ENCODE measurements around the gene TNFRSF18. TPM values are rescaled to one million over a fixed set of nuclear protein-coding genes. Genes with fewer than 3 reads are reported as not detected.
A peak's percentile ranks its signal among the peaks of the same experiment; 100 is the strongest.

TNFRSF18 gene
- total RNA-seq, 3 donors from 2014 or later = 1.6 to 2.2 (median 2.2) TPM

DNA sequence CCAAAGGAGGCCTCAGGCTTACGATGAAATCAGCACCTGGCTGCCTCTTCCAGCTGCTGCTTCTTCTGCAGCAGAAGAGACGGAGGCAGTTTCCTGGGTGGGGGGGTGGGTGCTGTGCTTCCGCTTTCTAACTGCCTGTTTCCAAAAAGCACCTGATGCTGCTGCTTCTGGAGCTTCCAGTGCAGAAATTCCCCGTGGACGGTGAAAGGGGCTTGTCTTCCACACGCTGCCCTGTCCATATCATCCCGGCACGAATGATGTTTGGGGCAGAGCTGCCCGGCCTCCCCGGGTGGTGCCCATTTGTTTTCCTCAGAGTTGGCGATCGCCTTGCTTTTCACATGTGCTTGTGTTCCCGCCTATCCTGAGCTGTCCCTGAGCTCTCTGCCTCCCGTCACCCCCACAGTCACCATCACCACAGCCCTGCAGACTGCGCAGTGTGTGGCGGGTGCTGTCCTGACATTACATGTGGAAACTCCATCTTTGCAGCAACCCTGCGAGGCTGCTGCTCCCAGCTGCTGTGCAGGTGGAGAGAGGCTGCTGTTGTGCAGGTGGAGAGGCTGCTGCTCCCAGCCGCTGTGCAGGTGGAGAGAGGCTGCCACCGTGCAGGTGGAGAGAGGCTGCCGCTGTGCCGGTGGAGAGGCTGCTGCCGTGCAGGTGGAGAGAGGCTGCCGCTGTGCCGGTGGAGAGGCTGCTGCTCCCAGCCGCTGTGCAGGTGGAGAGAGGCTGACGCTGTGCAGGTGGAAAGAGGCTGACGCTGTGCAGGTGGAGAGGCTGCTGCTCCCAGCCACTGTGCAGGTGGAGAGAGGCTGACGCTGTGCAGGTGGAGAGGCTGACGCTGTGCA is 30.9 kb downstream of the TNFRSF18 start:
- Histone ChIP-seq H3K36me3 (ENCODE audit: low read depth) (no peaks in the 10 kb centered on the region), H3K4me3 (no peak overlapping the region), H3K9me3 (no peaks in the 10 kb centered on the region), H3K4me1 (ENCODE audit: low read depth) (no peaks in the 10 kb centered on the region)
- TF ChIP-seq, protein P1, sequence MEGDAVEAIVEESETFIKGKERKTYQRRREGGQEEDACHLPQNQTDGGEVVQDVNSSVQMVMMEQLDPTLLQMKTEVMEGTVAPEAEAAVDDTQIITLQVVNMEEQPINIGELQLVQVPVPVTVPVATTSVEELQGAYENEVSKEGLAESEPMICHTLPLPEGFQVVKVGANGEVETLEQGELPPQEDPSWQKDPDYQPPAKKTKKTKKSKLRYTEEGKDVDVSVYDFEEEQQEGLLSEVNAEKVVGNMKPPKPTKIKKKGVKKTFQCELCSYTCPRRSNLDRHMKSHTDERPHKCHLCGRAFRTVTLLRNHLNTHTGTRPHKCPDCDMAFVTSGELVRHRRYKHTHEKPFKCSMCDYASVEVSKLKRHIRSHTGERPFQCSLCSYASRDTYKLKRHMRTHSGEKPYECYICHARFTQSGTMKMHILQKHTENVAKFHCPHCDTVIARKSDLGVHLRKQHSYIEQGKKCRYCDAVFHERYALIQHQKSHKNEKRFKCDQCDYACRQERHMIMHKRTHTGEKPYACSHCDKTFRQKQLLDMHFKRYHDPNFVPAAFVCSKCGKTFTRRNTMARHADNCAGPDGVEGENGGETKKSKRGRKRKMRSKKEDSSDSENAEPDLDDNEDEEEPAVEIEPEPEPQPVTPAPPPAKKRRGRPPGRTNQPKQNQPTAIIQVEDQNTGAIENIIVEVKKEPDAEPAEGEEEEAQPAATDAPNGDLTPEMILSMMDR (IDR thresholded peaks at IDR 0.05) = no peak
- DNase-seq = peak in 2 of 3 donors; percentile 26 to 36
- intact Hi-C loops (cut with DNase I, micrococcal nuclease) = no loop called here
- ATAC-seq = no peak

DNA sequence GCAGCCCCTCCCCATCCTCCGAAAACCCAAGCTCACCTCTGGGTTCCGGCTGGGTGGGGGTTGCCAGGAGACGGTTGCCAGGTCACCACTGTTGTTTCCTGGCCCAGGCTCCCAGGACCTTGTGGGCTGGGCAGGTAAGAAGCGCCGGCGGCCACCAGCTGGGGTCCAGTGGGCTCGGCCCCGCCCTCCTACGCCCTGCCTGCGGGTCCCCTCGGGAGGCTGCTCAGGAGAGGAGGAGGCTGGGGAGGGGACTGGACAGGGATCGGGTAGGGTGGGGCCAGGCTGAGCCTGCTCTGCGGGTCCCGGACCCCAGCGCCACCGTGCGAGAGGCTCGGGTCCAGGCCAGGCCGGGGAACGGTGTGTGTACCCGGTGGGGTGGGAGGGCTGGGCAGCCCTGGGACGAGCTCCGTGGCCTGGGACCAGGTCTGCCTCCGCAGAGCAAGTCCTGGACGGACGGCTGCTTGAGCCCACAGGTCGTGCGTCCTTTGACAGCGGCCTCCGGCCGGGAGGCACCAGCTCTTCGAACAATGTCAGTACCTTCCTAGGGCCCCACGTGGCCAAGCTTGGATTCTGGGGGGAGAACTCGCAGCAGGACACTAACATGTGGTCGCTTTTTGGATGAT is 32.5 kb downstream of the TNFRSF18 start, which contains the start of gene TTLL10:
Gene TTLL10, plus strand, starts transcription at position 88 of the 623 bp plus-strand sequence. CDS start 5,336 bp downstream, outside the sequence.
- H3K4me3 ChIP-seq = no peak within 1 kb of the TSS
- H3K36me3 ChIP-seq (ENCODE audit: low read depth) = no peaks in the 10 kb centered on the region
- intact Hi-C loops (cut with DNase I, micrococcal nuclease) = no loop called here
- H3K9me3 ChIP-seq = no peaks in the 10 kb centered on the region
- H3K4me1 ChIP-seq (ENCODE audit: low read depth) = no peaks in the 10 kb centered on the region
- ATAC-seq (no peak), DNase-seq (peak; percentile 36 to 72 (median 62))
- TF ChIP-seq, protein P1 (IDR thresholded peaks at IDR 0.05) = no peak

DNA sequence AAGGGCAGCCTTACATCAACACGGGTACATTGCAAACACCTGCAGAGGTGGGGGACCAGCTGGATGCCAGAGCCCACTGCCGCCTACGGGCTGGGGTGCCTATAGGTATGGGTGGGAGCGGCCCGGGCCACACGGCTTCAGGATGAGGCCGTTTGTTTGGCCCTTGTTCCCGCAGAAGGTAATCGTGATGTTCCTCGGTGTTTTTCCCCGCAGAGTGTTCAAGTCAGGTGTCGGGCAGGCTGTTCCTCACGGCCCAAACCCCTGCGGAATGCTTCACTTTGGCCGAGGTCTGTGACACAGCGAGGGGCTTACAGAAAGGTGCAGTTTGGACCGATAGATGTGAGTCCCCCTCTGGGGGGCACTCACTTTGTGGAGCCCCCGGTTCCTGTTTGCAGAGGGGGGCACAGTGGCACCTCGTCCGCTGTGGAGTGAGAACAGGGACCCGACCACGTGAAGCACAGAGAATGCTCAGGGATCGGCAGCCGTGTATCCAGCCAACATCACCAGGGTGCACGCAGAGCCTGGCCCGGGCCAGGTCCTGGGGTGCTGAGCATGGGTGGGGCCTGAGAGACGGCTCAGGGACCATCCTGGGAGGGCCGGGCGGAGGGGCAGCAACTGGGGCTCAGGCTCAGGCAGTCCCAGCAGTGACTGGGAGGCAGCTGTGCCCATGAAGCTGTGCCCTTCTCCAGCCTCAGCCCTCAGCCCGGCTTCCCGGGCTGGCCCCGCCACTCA is 33.2 kb downstream of the TNFRSF18 start:
- no peak overlapping the region for H3K4me3 ChIP-seq
- H3K9me3 ChIP-seq = no peaks in the 10 kb centered on the region
- ATAC-seq = no peak
- no peaks in the 10 kb centered on the region for H3K36me3 ChIP-seq (ENCODE audit: low read depth)
- H3K4me1 ChIP-seq (ENCODE audit: low read depth) = peaks cover 4% of the 10 kb centered on the region
- TF ChIP-seq, protein P1 (IDR thresholded peaks at IDR 0.05) = no peak
- intact Hi-C loops (cut with DNase I, micrococcal nuclease) = no loop called here
- peak in 1 of 3 donors; percentile 33 for DNase-seq

DNA sequence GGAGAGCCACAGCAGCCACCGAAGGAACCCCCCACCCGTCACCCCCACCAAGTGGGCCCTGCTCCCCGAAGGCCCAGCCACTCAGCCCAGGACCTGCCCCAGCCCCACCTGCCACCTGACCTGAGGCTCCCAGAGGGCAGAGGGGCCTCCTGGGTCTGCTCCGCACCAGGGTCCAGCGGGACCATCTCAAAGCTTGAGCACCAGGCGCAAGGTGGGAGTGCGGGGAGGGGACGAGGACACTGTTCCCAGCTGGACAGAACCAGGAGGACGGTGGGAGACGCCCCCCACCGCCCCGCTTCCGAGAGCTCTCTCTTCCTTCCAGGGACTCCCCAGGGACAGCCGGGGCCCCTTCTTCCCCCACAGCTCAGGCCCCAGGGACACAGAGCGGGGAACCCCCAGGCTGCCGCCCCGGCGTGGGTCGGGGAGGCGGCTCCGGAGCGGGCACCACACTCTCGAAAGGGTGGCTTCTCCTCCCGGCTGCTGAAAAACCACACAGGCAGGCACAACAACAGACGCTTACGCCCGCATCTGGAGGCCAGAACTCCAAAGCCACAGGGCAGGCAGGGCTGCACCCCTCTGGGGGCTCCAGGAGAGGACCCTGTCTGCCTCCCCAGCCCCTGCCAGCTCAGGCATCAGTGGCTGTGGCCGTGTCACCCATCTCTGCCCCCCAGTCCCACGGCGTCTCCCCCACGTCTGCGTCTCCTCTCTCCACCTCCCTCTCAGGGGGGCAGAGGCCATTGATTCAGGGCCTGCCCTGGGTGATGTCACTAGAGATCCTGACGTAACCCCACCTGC is 34.6 kb downstream of the TNFRSF18 start:
- peaks cover 6% of the 10 kb centered on the region for H3K4me1 ChIP-seq (ENCODE audit: low read depth)
- DNase-seq (peak in 2 of 3 donors; percentile 48 to 62), ATAC-seq (peak; percentile 2)
- no peaks in the 10 kb centered on the region for H3K36me3 ChIP-seq (ENCODE audit: low read depth)
- no peaks in the 10 kb centered on the region for H3K9me3 ChIP-seq
- no peak overlapping the region for H3K4me3 ChIP-seq
- TF ChIP-seq, protein P1 (IDR thresholded peaks at IDR 0.05) = no peak
- intact Hi-C loops (cut with DNase I, micrococcal nuclease) = no loop called here

DNA sequence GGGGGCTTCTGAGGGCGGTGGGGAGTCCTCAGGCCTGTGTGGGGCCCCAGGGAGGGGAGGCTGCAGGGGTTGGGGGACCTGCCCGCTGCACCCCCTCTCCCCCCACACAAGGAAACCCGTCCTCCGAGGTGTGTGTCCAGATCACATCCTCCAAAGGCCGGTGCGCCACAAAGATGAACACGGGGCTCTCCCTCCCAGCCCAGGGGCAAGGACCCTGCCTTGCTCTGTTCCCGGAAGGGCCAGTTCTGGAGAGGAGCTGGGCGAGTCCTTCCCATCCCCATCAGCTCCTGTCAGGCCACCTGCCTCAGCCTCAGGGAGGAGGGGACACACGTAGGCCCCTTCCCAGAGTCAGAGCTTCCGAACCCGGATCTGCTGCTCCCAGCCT is 35.2 kb downstream of the TNFRSF18 start:
- peak in 2 of 3 donors; percentile 50 to 53 for DNase-seq

More for the DNA sequence above, 35.2 kb downstream of the TNFRSF18 start:
- peaks cover 6% of the 10 kb centered on the region for H3K4me1 ChIP-seq (ENCODE audit: low read depth)
- intact Hi-C loops (cut with DNase I, micrococcal nuclease) = no loop called here
- H3K9me3 ChIP-seq = no peaks in the 10 kb centered on the region
- no peaks in the 10 kb centered on the region for H3K36me3 ChIP-seq (ENCODE audit: low read depth)
- peak; percentile 2 for ATAC-seq
- TF ChIP-seq, protein P1 (IDR thresholded peaks at IDR 0.05) = no peak
- no peak overlapping the region for H3K4me3 ChIP-seq
